OCI-LY7 (cell line): ENCODE results near the gene HSD11B1L. TPM values are rescaled to one million over a fixed set of nuclear protein-coding genes. Genes with fewer than 3 reads are reported as not detected.

Source experiments
- BruUV-seq: library from RNA; stranded (reverse); fragments of 400-500 nt; replicated peaks from 2 replicates; lab custom pipeline; 2021; lab: Mats Ljungman, UMichigan
- CTCF ChIA-PET: fragments of 300-600 bp; sonication (Branson Sonifier 250); formaldehyde crosslinking; loops from one replicate; lab custom pipeline; 2022; ENCODE audit warnings: antibody characterized with exemption; ENCODE audit not compliant: unreplicated experiment; lab: Charles Lee
- POLR2A ChIA-PET: fragments of 300-600 bp; sonication (Branson Sonifier 250); formaldehyde crosslinking; loops from one replicate; lab custom pipeline; 2022; ENCODE audit warnings: antibody characterized with exemption; lab: Charles Lee
- DNase-seq: peaks from one replicate; pipeline ENCODE4 v3.0.0-alpha.2; 2015; ENCODE audit warnings: low spot score
- H2AFZ ChIP-seq: fragments of 200-600 bp; sonication (generic), shearing (Covaris generic); 2 replicates; pipeline ENCODE4 v1.6.1; 2014; ENCODE audit warnings: mild to moderate bottlenecking, antibody characterized with exemption, low read length, moderate library complexity
- H3K27ac ChIP-seq: fragments of 200-600 bp; sonication (generic); 2 replicates; pipeline ENCODE4 v1.5.1; 2014; ENCODE audit warnings: mixed run types, low read depth, mild to moderate bottlenecking, moderate library complexity, low read length, inconsistent platforms; ENCODE audit not compliant: poor library complexity, severe bottlenecking
- H3K36me3 ChIP-seq: fragments of 200-600 bp; sonication (generic); 2 replicates; pipeline ENCODE4 v1.6.1; 2014; ENCODE audit warnings: mild to moderate bottlenecking, antibody characterized with exemption, low read length, moderate library complexity, mixed read lengths; ENCODE audit not compliant: insufficient read depth
- H3K4me1 ChIP-seq: fragments of 200-600 bp; sonication (generic); 2 replicates; pipeline ENCODE4 v1.5.1; 2014; ENCODE audit warnings: mild to moderate bottlenecking, low read length; ENCODE audit not compliant: insufficient read depth, poor library complexity, severe bottlenecking
- H3K4me2 ChIP-seq: fragments of 200-600 bp; sonication (generic); 2 replicates; pipeline ENCODE4 v1.6.1; 2014; ENCODE audit warnings: mild to moderate bottlenecking, low read length
- H3K4me3 ChIP-seq: fragments of 200-600 bp; sonication (generic); 2 replicates; pipeline ENCODE4 v1.5.1; 2014; ENCODE audit warnings: mild to moderate bottlenecking, low read depth, low read length; ENCODE audit not compliant: poor library complexity, severe bottlenecking
- H3K79me2 ChIP-seq: fragments of 200-600 bp; sonication (generic); 2 replicates; pipeline ENCODE4 v1.6.1; 2016; ENCODE audit warnings: low read depth, mild to moderate bottlenecking, low read length, moderate library complexity, mixed read lengths; ENCODE audit not compliant: insufficient read depth
- H3K9me2 ChIP-seq: fragments of 200-600 bp; sonication (generic); 2 replicates; pipeline ENCODE4 v1.6.1; 2016; ENCODE audit warnings: mild to moderate bottlenecking, low read length, mixed read lengths; ENCODE audit not compliant: insufficient read depth
- H3K9me3 ChIP-seq: fragments of 200-600 bp; sonication (generic); 2 replicates; pipeline ENCODE4 v1.6.1; 2014; ENCODE audit warnings: mild to moderate bottlenecking, mixed run types, low read length, mixed read lengths
- H4K20me1 ChIP-seq: fragments of 200-600 bp; sonication (generic); 2 replicates; pipeline ENCODE4 v1.6.1; 2014; ENCODE audit warnings: mild to moderate bottlenecking, antibody characterized with exemption, low read length, moderate library complexity, mixed read lengths; ENCODE audit not compliant: insufficient read depth
- EZH2phosphoT487 ChIP-seq: fragments of 200-600 bp; sonication (generic); IDR thresholded peaks from 2 replicates; pipeline ENCODE4 v1.6.1; 2018; ENCODE audit warnings: low read depth, borderline replicate concordance, mild to moderate bottlenecking, mixed run types, antibody characterized with exemption, low read length, moderate library complexity, mixed read lengths
- intact Hi-C: fragments of 100-400 bp; cut with micrococcal nuclease; formaldehyde crosslinking; loops from one replicate; pipeline ENCODE4 v1.10.0; 2022; ENCODE audit not compliant: unreplicated experiment
- total RNA-seq, 2 experiments: library from RNA; depleted of rRNA in 1 of 2; stranded (reverse); fragments of >200 nt in 1 of 2; shearing (Covaris generic) in 1 of 2; gene quantifications; 2 replicates each; pipeline ENCODE4 v1.2.3, GENCODE V29; 2014 to 2022
- TF ChIP-seq, protein P1 (sequence below): fragments of 200-600 bp; sonication (generic); conservative IDR thresholded peaks from 2 replicates; pipeline ENCODE4 v1.5.1; 2014; ENCODE audit warnings: mild to moderate bottlenecking, antibody characterized with exemption, low read length, moderate library complexity, mixed read lengths

The HSD11B1L gene
- total RNA-seq, 2 experiments from 2014 or later, result 4.6 to 4.9 TPM

DNA sequence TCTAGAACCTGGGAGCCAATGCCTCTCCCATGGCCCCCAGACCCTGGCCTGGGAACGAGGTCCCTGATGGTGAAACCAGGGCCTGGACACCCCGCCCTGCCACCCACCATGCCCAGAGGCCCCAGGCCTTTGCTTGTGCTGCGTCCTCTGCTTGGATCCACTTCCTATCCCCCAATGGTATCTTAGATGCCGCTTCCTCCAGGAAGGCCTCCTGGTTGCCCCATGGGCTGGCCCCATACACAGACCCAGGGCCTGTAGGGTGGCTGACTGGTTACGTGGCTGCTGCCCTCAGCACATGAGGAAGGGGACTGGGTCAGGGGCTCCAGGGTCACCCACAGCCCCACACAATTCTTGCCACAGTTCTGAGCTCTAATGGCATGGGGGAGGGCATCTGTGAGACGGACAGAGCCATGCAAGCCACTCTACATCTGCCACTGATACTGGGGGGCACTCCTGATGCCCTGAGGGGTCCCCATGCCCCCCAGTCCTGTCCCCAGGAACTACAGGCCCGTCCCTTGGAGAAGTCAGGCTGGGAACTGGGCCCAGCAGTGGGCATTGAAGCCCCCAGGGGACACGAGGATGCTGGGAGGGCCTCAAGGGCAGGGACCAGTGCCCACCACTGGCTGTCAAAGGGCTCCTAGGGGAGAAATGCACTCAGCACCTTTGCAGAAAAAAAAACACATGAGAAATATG, 14.3 kb downstream of the HSD11B1L start:
- H4K20me1 ChIP-seq, result 0 out of 2 replicates have a peak, but pooled peaks cover 6% of the 10 kb centered on the region
- no peak overlapping the region for H2AFZ ChIP-seq
- no TSS peak for BruUV-seq
- H3K9me3 ChIP-seq, result no peaks in the 10 kb centered on the region
- intact Hi-C loops, result no loop called here
- no peak overlapping the region for H3K4me3 ChIP-seq
- no peaks in the 10 kb centered on the region for H3K9me2 ChIP-seq
- CTCF ChIA-PET, result no interaction called here
- peaks cover 98% of the 10 kb centered on the region for H3K36me3 ChIP-seq
- H3K4me2 ChIP-seq, result no peak overlapping the region
- TF ChIP-seq, protein P1, sequence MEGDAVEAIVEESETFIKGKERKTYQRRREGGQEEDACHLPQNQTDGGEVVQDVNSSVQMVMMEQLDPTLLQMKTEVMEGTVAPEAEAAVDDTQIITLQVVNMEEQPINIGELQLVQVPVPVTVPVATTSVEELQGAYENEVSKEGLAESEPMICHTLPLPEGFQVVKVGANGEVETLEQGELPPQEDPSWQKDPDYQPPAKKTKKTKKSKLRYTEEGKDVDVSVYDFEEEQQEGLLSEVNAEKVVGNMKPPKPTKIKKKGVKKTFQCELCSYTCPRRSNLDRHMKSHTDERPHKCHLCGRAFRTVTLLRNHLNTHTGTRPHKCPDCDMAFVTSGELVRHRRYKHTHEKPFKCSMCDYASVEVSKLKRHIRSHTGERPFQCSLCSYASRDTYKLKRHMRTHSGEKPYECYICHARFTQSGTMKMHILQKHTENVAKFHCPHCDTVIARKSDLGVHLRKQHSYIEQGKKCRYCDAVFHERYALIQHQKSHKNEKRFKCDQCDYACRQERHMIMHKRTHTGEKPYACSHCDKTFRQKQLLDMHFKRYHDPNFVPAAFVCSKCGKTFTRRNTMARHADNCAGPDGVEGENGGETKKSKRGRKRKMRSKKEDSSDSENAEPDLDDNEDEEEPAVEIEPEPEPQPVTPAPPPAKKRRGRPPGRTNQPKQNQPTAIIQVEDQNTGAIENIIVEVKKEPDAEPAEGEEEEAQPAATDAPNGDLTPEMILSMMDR, result no peak
- TF ChIP-seq EZH2phosphoT487, result no peak
- peaks cover 36% of the 10 kb centered on the region for H3K79me2 ChIP-seq
- peaks cover 13% of the 10 kb centered on the region for H3K4me1 ChIP-seq
- no peak for DNase-seq
- POLR2A ChIA-PET, result no interaction called here
- no peak overlapping the region for H3K27ac ChIP-seq

DNA sequence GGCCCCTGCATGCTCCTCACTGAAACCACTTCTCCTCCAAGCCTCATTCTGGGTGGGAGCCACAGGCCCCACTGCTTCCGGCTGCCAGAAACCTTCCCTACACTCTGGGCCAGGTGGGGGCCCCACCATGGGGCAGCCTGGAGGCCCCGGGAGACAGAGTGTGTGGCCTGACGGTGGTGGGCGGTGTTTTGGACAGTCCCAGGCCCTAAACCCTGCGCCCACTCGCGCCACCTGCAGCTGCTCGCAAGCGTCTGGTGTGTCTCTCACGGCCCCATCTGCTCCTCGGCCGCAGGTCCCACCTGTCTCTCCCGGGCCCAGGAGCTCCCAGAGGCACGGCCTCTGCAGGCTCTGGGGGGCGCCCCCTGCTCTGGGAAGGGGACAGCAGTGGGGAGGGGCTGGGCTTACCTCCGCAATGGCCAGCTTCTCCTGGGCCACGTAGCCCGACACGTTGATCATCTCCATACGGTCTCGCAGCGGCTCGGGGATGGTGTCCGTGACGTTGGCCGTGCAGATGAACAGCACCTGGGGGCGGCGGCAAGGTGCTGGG, 14.9 kb downstream of the HSD11B1L start:
- intact Hi-C loops, result no loop called here
- Histone ChIP-seq H3K9me3 (no peaks in the 10 kb centered on the region), H4K20me1 (0 out of 2 replicates have a peak, but pooled peaks cover 4% of the 10 kb centered on the region), H3K27ac (no peak overlapping the region), H3K79me2 (peaks cover 30% of the 10 kb centered on the region), H3K4me3 (no peak overlapping the region), H3K4me2 (no peak overlapping the region), H3K9me2 (no peaks in the 10 kb centered on the region), H2AFZ (no peak overlapping the region), H3K36me3 (peaks cover 98% of the 10 kb centered on the region), H3K4me1 (peaks cover 13% of the 10 kb centered on the region)
- DNase-seq, result no peak
- BruUV-seq, result no TSS peak
- ChIA-PET CTCF (no interaction called here), POLR2A (no interaction called here)
- TF ChIP-seq EZH2phosphoT487, result no peak
- TF ChIP-seq, protein P1, result 0 out of 2 replicates have a peak, but pooled peaks have one; percentile 20
